ENCODE measurements around the gene CBX4.

- TF ChIP-seq CTCF (IDR thresholded peaks at IDR 0.05) (no peak), POLR2A (IDR thresholded peaks at IDR 0.05) (no peak)
These were observed 13.7 kb downstream of the CBX4 start for GRCh38 chr17:79825580-79825921.

All from right lobe of liver (tissue), 4 donors.